H9 (cell line): ENCODE data around the gene NCL. TPM values are rescaled to one million over a fixed set of nuclear protein-coding genes. Genes with fewer than 3 reads are reported as not detected.

Source experiments
- DNase-seq: peaks from one replicate; pipeline ENCODE4 v3.0.0-alpha.2; 2017
- H2AFZ ChIP-seq: one replicate; pipeline ENCODE4 v1.6.1; 2013; ENCODE audit warnings: mild to moderate bottlenecking, low read length, control low read depth, moderate library complexity
- H2AK5ac ChIP-seq: 2 replicates; pipeline ENCODE4 v1.6.1; 2013; ENCODE audit warnings: low read length, control low read depth, mixed read lengths; ENCODE audit not compliant: insufficient read length
- H2BK120ac ChIP-seq: one replicate; pipeline ENCODE4 v1.6.1; 2013; ENCODE audit warnings: low read depth, mild to moderate bottlenecking, low read length, control low read depth, inconsistent platforms; ENCODE audit not compliant: poor library complexity, severe bottlenecking
- H2BK12ac ChIP-seq: 2 replicates; pipeline ENCODE4 v1.6.1; 2013; ENCODE audit warnings: low read length, control low read depth, mixed read lengths, low read depth; ENCODE audit not compliant: insufficient read length
- H2BK15ac ChIP-seq: 2 replicates; pipeline ENCODE4 v1.6.1; 2013; ENCODE audit warnings: low read depth, low read length, control low read depth
- H2BK20ac ChIP-seq: one replicate; pipeline ENCODE4 v1.6.1; 2013; ENCODE audit warnings: low read depth, mild to moderate bottlenecking, low read length, control low read depth, inconsistent platforms; ENCODE audit not compliant: poor library complexity, severe bottlenecking
- H2BK5ac ChIP-seq: 2 replicates; pipeline ENCODE4 v1.6.1; 2013; ENCODE audit warnings: low read length, control low read depth, mixed read lengths; ENCODE audit not compliant: insufficient read length
- H3K14ac ChIP-seq: 2 replicates; pipeline ENCODE4 v1.6.1; 2013; ENCODE audit warnings: low read length, control low read depth; ENCODE audit not compliant: insufficient read depth
- H3K18ac ChIP-seq: 2 replicates; pipeline ENCODE4 v1.6.1; 2013; ENCODE audit warnings: low read depth, mild to moderate bottlenecking, mixed read lengths, low read length, control low read depth; ENCODE audit not compliant: insufficient read length
- H3K23ac ChIP-seq: 2 replicates; pipeline ENCODE4 v1.6.1; 2013; ENCODE audit warnings: low read length, control low read depth, mixed read lengths, low read depth; ENCODE audit not compliant: insufficient read length
- H3K23me2 ChIP-seq: 2 replicates; pipeline ENCODE4 v1.6.1; 2013; ENCODE audit warnings: low read depth, mild to moderate bottlenecking, mixed read lengths, low read length, control low read depth; ENCODE audit not compliant: insufficient read length, poor library complexity, severe bottlenecking
- H3K27ac ChIP-seq: 2 replicates; pipeline ENCODE4 v1.5.1; 2013; ENCODE audit warnings: low read length, control low read depth, mixed read lengths, low read depth; ENCODE audit not compliant: insufficient read length
- H3K27me3 ChIP-seq: 2 replicates; pipeline ENCODE4 v1.6.1; 2013; ENCODE audit warnings: low read length, control low read depth, inconsistent platforms; ENCODE audit not compliant: insufficient read depth
- H3K4ac ChIP-seq: 2 replicates; pipeline ENCODE4 v1.6.1; 2013; ENCODE audit warnings: low read depth, mild to moderate bottlenecking, control low read depth, inconsistent platforms, low read length, moderate library complexity
- H3K4me1 ChIP-seq: 2 replicates; pipeline ENCODE4 v1.6.1; 2013; ENCODE audit warnings: low read length, control low read depth, inconsistent platforms; ENCODE audit not compliant: insufficient read depth
- H3K4me2 ChIP-seq: 2 replicates; pipeline ENCODE4 v1.6.1; 2013; ENCODE audit warnings: low read length, control low read depth, mixed read lengths; ENCODE audit not compliant: insufficient read length, insufficient read depth
- H3K56ac ChIP-seq: 2 replicates; pipeline ENCODE4 v1.6.1; 2013; ENCODE audit warnings: low read depth, mild to moderate bottlenecking, mixed read lengths, low read length, control low read depth; ENCODE audit not compliant: insufficient read length
- H3K79me1 ChIP-seq: 2 replicates; pipeline ENCODE4 v1.6.1; 2013; ENCODE audit warnings: low read depth, mild to moderate bottlenecking, moderate library complexity, low read length, control low read depth, inconsistent platforms; ENCODE audit not compliant: insufficient read depth, poor library complexity, severe bottlenecking
- H3K79me2 ChIP-seq: 2 replicates; pipeline ENCODE4 v1.6.1; 2013; ENCODE audit warnings: low read length, control low read depth, inconsistent platforms; ENCODE audit not compliant: insufficient read depth
- H3K9ac ChIP-seq: 2 replicates; pipeline ENCODE4 v1.6.1; 2013; ENCODE audit warnings: low read length, control low read depth, mixed read lengths; ENCODE audit not compliant: insufficient read length; ENCODE audit errors: extremely low read depth
- H3K9me3 ChIP-seq: one replicate; pipeline ENCODE4 v1.6.1; 2013; ENCODE audit warnings: low read depth, low read length, inconsistent platforms; ENCODE audit not compliant: control insufficient read depth
- H3T11ph ChIP-seq: one replicate; pipeline ENCODE4 v1.6.1; 2013; ENCODE audit warnings: mild to moderate bottlenecking, low read length, control low read depth, inconsistent platforms
- H4K20me1 ChIP-seq: one replicate; pipeline ENCODE4 v1.6.1; 2013; ENCODE audit not compliant: control insufficient read depth, insufficient read length, insufficient read depth
- H4K5ac ChIP-seq: 2 replicates; pipeline ENCODE4 v1.6.1; 2013; ENCODE audit warnings: low read depth, mild to moderate bottlenecking, mixed read lengths, low read length, control low read depth; ENCODE audit not compliant: insufficient read length
- H4K8ac ChIP-seq: replicated peaks from 2 replicates; pipeline ENCODE4 v1.6.1; 2013; ENCODE audit warnings: low read length, control low read depth, mixed read lengths, low read depth; ENCODE audit not compliant: insufficient read length
- H4K91ac ChIP-seq: 2 replicates; pipeline ENCODE4 v1.6.1; 2013; ENCODE audit warnings: low read depth, mild to moderate bottlenecking, moderate library complexity, mixed read lengths, low read length, control low read depth; ENCODE audit not compliant: insufficient read length
- H3K27ac Mint-ChIP-seq, 3 experiments: 2 replicates in 2 of 3; 3 replicates in 1 of 3; pipeline ENCODE4 v1.8.0; 2020 to 2021; ENCODE audit warnings: mixed read lengths in 3 of 3, mild to moderate bottlenecking in 1 of 3, moderate library complexity in 1 of 3
- H3K27me3 Mint-ChIP-seq: 2 replicates; pipeline ENCODE4 v1.8.0; 2021; ENCODE audit warnings: low read depth, mild to moderate bottlenecking, moderate library complexity, mixed read lengths
- H3K36me3 Mint-ChIP-seq, 3 experiments: 2 replicates in 2 of 3; 3 replicates in 1 of 3; pipeline ENCODE4 v1.8.0; 2020 to 2021; ENCODE audit warnings: low read depth in 3 of 3, mixed read lengths in 3 of 3; ENCODE audit not compliant: insufficient read depth in 1 of 3
- H3K4me1 Mint-ChIP-seq, 2 experiments: 2 replicates each; pipeline ENCODE4 v1.8.0; 2020; ENCODE audit warnings: mixed read lengths in 2 of 2
- H3K4me3 Mint-ChIP-seq, 2 experiments: 2 replicates in 1 of 2; 3 replicates in 1 of 2; pipeline ENCODE4 v1.8.0; 2020 to 2021; ENCODE audit warnings: mild to moderate bottlenecking in 2 of 2, mixed read lengths in 2 of 2, moderate library complexity in 1 of 2
- H3K9me3 Mint-ChIP-seq, 2 experiments: 2 replicates in 1 of 2; 3 replicates in 1 of 2; pipeline ENCODE4 v1.8.0; 2020; ENCODE audit warnings: mild to moderate bottlenecking in 2 of 2, mixed read lengths in 2 of 2, moderate library complexity in 1 of 2
- WGBS: extraction: QIAGEN DNeasy Blood & Tissue Kit; methylation state at CpG from one replicate; pipeline ENCODE4 v1.1.7; 2013; ENCODE audit warnings: missing lambda C conversion rate, low lambda C conversion rate, mixed read lengths; ENCODE audit not compliant: insufficient read length; ENCODE audit errors: extremely low coverage; 5-methylcytosine and 5-hydroxymethylcytosine counted together
- total RNA-seq: library from RNA; stranded (reverse); gene quantifications from 2 replicates; pipeline ENCODE4 v1.2.1, GENCODE V29; 2021
- TF ChIP-seq, protein P1 (sequence below): fragments of 200-600 bp; sonication (generic); conservative IDR thresholded peaks from 3 replicates; pipeline ENCODE4 v1.8.0; 2021; ENCODE audit warnings: antibody characterized with exemption, mild to moderate bottlenecking

The NCL gene
- total RNA-seq, 1 experiment from 2014 or later, result 1,269 TPM

GRCh38 chr2:231472816-231473215, 8.5 kb upstream of the NCL start:
- Histone ChIP-seq H3K27ac (no peak overlapping the region), H4K8ac (no peak overlapping the region), H3K79me1 (no peaks in the 10 kb centered on the region)

More at GRCh38 chr2:231472816-231473215, 8.5 kb upstream of the NCL start:
- no peaks in the 10 kb centered on the region for H3K4me1 ChIP-seq
- TF ChIP-seq, protein P1, sequence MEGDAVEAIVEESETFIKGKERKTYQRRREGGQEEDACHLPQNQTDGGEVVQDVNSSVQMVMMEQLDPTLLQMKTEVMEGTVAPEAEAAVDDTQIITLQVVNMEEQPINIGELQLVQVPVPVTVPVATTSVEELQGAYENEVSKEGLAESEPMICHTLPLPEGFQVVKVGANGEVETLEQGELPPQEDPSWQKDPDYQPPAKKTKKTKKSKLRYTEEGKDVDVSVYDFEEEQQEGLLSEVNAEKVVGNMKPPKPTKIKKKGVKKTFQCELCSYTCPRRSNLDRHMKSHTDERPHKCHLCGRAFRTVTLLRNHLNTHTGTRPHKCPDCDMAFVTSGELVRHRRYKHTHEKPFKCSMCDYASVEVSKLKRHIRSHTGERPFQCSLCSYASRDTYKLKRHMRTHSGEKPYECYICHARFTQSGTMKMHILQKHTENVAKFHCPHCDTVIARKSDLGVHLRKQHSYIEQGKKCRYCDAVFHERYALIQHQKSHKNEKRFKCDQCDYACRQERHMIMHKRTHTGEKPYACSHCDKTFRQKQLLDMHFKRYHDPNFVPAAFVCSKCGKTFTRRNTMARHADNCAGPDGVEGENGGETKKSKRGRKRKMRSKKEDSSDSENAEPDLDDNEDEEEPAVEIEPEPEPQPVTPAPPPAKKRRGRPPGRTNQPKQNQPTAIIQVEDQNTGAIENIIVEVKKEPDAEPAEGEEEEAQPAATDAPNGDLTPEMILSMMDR, result no peak
- DNase-seq, result no peak
- no peaks in the 10 kb centered on the region for H3K9me3 Mint-ChIP-seq
- no peak overlapping the region for H2BK15ac ChIP-seq
- H3K18ac ChIP-seq, result no peak overlapping the region
- no peak overlapping the region; a peak in 1 of 5 replicates for H3K4me3 Mint-ChIP-seq
- peaks cover 6% of the 10 kb centered on the region; the same call in 1 of the 2 replicates for H3K27me3 Mint-ChIP-seq
- H2BK5ac ChIP-seq, result no peak overlapping the region
- no peaks in the 10 kb centered on the region for H4K20me1 ChIP-seq
- H3K4ac ChIP-seq, result no peak overlapping the region
- H3K9me3 ChIP-seq, result no peaks in the 10 kb centered on the region
- H3K56ac ChIP-seq, result no peak overlapping the region
- H3K4me2 ChIP-seq, result no peak overlapping the region
- H3K23ac ChIP-seq, result no peak overlapping the region
- H4K5ac ChIP-seq, result no peak overlapping the region
- H2BK120ac ChIP-seq, result no peak overlapping the region
- H4K91ac ChIP-seq, result no peak overlapping the region
- H3T11ph ChIP-seq, result no peak overlapping the region
- no peaks in the 10 kb centered on the region for H3K79me2 ChIP-seq
- no peaks in the 10 kb centered on the region for H3K23me2 ChIP-seq
- H3K36me3 Mint-ChIP-seq, result no peaks in the 10 kb centered on the region
- H2BK20ac ChIP-seq, result no peak overlapping the region
- no peak overlapping the region for H2AK5ac ChIP-seq
- no CpG with 5 or more reads among the region's 3 CpGs for WGBS
- no peaks in the 10 kb centered on the region for H3K27me3 ChIP-seq
- H2BK12ac ChIP-seq, result no peak overlapping the region
- H2AFZ ChIP-seq, result no peak overlapping the region
- H3K4me1 Mint-ChIP-seq, result peaks cover 9 to 17% of the 10 kb centered on the region in 2 experiments
- no peak overlapping the region for H3K14ac ChIP-seq
- H3K27ac Mint-ChIP-seq, result no peak overlapping the region
- no peak overlapping the region for H3K9ac ChIP-seq
